Endothelial cell of umbilical vein (primary cell): ENCODE results near the gene NAPB.
A peak's percentile ranks its signal among the peaks of the same experiment; 100 is the strongest.

Experiments
- EZH2 ChIP-seq: IDR thresholded peaks from 2 replicates; pipeline ENCODE4 v1.6.1; 2012; ENCODE audit warnings: borderline replicate concordance, low read depth, mild to moderate bottlenecking, moderate library complexity, low read length, inconsistent platforms; ENCODE audit not compliant: severe bottlenecking
- FOS ChIP-seq: IDR thresholded peaks from 2 replicates; pipeline ENCODE4 v1.6.1; 2011; ENCODE audit warnings: mild to moderate bottlenecking, low read length, moderate library complexity, borderline replicate concordance; ENCODE audit not compliant: insufficient read depth
- GATA2 ChIP-seq: IDR thresholded peaks from 2 replicates; pipeline ENCODE4 v1.7.0; 2011; ENCODE audit warnings: low read depth, mild to moderate bottlenecking, moderate library complexity, mixed read lengths, low read length; ENCODE audit not compliant: insufficient read length, insufficient read depth
- JUN ChIP-seq: IDR thresholded peaks from 2 replicates; pipeline ENCODE4 v1.6.1; 2011; ENCODE audit warnings: borderline replicate concordance, low read depth; ENCODE audit not compliant: insufficient read length, insufficient read depth
- MYC ChIP-seq: IDR thresholded peaks from one replicate; pipeline ENCODE4 v1.6.1; 2011; ENCODE audit warnings: mild to moderate bottlenecking, low read depth, low read length
- POLR2A ChIP-seq: IDR thresholded peaks from 2 replicates; pipeline ENCODE4 v1.6.1; 2012; ENCODE audit warnings: low read depth, mild to moderate bottlenecking, control low read depth, low read length
- POLR2AphosphoS5 ChIP-seq: IDR thresholded peaks from 2 replicates; pipeline ENCODE4 v1.6.1; 2012; ENCODE audit warnings: low read depth, mild to moderate bottlenecking, control low read depth, low read length, moderate library complexity; ENCODE audit not compliant: insufficient read depth
- TF ChIP-seq, protein P1 (sequence below), 2 donors: IDR thresholded peaks; 1 replicate in 1 of 2; 2 replicates in 1 of 2; pipeline ENCODE4 v1.5.1; 2011; ENCODE audit warnings: low read length in 2 of 2, mild to moderate bottlenecking in 2 of 2, moderate library complexity in 2 of 2, control low read depth in 1 of 2, inconsistent platforms in 1 of 2, low read depth in 1 of 2; ENCODE audit not compliant: insufficient read depth in 1 of 2; ENCODE audit errors: extremely low read depth in 1 of 2
- TF ChIP-seq, protein P2 (sequence below): IDR thresholded peaks from 2 replicates; pipeline ENCODE4 v1.6.1; 2011; ENCODE audit not compliant: insufficient read depth, insufficient read length

DNA sequence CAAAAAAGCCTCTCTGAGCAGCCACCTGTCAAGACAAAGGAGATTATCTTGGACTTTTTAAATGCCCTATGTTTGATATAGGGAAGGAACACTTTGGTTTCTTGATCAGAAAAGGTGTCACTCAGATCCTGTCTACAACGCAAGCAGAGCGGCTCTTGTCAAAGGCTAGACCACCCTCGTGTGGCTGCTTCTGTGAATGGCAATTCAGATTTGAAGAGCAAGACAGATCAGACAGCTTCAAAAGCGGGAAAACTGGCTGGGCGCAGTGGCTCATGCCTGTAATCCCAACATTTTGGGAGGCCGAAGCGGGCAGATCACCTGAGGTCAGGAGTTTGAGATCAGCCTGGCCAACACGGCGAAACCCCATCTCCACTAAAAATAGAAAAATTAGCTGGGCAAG lies 80.8 kb downstream of the NAPB start:
- no peak for TF ChIP-seq MYC
- TF ChIP-seq, protein P1, sequence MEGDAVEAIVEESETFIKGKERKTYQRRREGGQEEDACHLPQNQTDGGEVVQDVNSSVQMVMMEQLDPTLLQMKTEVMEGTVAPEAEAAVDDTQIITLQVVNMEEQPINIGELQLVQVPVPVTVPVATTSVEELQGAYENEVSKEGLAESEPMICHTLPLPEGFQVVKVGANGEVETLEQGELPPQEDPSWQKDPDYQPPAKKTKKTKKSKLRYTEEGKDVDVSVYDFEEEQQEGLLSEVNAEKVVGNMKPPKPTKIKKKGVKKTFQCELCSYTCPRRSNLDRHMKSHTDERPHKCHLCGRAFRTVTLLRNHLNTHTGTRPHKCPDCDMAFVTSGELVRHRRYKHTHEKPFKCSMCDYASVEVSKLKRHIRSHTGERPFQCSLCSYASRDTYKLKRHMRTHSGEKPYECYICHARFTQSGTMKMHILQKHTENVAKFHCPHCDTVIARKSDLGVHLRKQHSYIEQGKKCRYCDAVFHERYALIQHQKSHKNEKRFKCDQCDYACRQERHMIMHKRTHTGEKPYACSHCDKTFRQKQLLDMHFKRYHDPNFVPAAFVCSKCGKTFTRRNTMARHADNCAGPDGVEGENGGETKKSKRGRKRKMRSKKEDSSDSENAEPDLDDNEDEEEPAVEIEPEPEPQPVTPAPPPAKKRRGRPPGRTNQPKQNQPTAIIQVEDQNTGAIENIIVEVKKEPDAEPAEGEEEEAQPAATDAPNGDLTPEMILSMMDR (IDR thresholded peaks at IDR 0.05; ENCODE audit: extremely low read depth in 1 of 2, insufficient read depth in 1 of 2, low read depth in 1 of 2, low read length in 2 of 2) = peak; percentile 64 to 71
- no peak for TF ChIP-seq POLR2A
- TF ChIP-seq POLR2AphosphoS5 = no peak
- TF ChIP-seq, protein P2, sequence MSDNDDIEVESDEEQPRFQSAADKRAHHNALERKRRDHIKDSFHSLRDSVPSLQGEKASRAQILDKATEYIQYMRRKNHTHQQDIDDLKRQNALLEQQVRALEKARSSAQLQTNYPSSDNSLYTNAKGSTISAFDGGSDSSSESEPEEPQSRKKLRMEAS = no peak
- no peak for TF ChIP-seq EZH2
- TF ChIP-seq GATA2 = no peak
- TF ChIP-seq FOS = no peak
- TF ChIP-seq JUN = no peak
